ENCODE results near the gene TCEA3.
"Not testable (repeated sequence)": the region's sequence is repeated elsewhere in the genome, so short reads cannot be mapped to it uniquely, and the experiment has no call there.

TCEA3 gene

DNA sequence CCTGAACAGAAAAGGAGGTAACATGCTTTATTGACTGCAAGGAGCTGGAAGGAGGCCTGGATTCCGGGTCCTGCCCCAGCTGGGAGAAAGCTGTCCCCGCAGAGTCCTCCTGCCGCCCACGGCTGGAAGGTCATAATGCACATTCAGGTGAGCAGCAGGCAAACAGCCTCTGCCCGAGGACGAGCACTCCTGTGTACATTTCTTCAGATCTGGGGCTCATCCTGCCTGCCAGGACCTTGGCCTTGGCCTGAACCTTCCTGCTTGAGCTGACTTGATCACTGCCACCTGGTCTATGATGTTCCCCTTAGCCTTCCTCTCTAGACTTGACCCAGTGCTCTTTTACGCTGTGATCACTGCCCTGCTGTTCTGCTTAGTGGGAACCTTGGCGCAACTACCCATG is 37.1 kb downstream of the TCEA3 start:
- DNase-seq = no peak

DNA sequence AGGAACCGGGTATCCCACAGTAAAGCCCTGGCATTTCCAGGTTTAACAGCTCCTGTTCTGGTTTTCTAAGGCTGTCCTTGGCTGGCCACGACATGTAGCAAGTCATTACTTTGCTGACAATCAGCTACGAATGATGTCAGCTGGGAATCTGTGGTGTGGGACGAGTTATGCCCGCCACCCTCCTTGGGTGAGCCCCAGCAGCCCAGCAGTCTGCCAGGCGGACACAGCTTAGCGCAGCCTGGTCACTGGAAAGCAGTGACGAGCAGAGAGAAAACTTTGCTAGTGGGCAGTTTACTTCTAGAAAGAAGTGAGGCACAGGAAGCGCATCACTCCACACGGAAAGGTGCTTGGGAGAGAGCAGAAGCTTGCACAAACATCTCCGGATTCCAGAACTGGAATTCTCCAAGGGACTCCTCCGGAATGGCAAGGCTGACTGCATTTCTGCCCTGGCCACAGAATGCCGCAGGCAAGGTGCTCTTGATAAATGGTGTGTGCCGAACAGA is 39.4 kb downstream of the TCEA3 start:
- DNase-seq = no peak

DNA sequence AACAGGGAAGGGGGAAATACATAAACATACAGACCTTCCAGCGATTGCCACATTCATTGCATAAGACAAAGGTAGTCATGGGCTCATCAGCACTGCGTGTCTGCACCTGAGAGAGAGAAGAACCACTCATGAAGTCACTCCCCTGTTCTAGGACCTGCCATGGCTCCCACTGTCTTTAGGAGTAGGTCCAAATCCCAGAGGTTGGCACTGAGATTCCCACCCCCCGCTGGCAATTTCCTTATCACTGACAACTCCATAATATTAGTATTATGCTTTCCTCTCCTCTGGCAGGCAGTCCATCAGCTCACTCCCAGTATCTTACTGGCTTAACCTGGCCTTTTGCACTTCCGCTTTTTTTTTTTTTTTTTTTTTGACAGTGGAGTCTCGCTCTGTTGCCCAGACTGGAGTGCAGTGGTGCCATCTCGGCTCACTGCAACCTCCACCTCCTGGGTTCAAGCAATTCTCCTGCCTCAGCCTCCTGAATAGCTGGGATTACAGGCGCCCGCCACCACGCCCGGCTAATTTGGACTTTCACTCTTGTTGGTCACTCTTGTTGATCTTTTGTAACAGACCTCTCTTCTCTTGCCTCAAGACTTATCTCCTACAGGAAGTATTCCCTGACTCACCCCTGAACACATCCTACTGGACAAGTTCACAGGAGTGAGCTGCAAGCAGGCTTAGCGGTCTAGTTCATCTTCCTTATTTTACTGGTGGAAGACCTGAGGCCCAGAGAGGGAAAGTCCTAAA is 40.1 kb downstream of the TCEA3 start:
- peak; percentile 71 for DNase-seq

DNA sequence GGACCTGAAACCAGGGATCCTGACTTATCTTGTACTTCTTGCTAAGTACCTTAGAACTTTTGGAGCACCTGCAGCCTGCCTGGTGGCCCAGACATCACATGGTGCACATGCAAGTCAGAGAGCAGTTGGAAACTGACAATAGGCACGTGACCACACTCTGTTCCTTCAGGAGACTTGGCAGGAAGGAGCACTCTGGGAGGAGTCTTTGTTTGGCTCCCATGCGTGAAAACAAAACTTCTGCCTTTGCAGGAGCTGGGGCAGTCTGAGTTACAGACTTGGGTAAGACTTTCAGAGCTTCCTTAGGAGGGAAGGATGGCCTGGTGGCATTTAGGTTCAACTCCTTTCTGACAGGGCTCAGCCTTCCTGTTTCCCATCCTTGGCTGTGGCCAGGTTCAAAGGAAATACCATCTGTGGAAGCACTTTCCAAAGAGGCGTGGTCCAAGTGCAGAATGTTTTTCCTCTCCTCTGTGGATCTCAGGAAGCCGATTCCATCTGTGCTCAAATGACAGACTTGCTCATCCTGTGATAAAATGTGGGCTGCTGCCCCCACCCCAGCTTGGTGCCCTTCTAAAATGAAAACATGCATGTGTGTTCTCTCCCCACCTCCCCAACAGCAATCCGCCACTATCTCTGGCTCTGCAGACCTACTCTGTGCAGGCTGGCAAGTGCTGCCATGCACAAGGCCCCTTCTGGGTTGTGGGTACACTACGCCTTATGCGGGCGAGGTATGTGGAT is 40.8 kb downstream of the TCEA3 start:
- DNase-seq = no peak

DNA sequence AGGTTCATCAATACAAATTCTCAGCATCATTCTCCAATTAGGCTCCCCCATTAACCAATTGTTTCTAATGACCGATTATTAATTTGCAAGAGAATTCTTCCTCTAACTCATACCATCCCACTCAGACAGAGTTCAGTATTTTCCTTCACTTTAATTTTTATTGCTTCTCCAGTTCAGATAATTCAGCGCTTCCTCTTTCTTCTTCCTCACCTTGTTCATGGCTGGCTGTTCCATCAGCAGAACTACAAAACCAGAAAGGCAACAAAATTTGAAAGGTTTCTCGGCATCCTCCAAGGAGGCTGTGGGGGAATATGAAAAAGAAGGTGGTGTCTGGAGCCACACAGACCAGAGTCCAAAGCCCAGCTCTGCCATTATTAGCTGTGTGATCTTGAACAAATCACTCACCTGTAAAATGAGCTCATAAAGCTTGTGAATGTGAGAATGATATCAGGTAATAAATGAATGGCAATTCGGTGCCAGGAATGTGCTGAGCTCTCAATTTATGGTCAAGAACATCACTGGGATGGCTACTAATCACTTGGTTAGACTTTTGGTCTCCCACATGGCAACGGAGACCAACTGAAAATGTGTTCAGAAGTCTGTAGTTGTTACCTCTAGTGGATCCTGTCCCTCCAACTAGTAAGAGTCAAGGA is 43.2 kb downstream of the TCEA3 start:
- DNase-seq = no peak

DNA sequence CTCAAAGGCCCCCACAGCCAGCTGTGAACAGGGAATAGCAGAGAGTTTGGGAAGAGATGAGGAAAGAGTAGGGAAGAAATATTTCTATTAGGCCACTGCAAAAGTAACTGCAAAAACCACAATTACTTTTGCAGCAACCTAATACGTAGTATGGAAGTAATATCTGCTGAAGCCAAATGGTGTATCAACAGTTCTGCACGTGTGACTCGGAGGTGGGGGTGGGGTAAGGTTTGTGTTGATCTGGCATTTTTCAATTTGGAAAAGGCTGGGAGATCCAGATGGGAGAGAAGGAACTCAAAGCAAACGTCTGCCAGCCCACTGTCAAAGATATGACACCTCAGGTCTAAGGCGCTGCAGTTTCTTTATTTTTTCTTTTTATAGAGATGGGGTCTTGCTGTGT is 43.8 kb downstream of the TCEA3 start:
- DNase-seq = no peak

DNA sequence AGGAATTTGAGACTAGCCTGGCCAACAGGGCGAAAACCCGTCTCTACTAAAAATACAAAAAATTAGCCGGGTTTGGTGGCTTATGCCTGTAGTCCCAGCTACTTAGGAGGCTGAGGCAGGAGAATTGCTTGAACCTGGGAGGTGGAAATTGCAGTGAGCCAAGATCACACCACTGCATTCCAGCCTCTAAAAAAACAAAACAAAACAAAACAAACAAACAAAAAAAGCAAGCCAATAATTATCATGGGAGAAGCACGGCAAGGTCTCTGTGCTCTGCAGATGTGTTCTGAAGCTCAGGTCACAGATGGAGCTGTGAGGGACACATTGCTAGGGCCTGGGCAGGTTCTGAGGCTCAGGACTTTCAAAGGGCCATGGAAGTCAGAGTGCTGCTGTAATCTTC is 44.3 kb downstream of the TCEA3 start:
- DNase-seq = not testable (repeated sequence)

DNA sequence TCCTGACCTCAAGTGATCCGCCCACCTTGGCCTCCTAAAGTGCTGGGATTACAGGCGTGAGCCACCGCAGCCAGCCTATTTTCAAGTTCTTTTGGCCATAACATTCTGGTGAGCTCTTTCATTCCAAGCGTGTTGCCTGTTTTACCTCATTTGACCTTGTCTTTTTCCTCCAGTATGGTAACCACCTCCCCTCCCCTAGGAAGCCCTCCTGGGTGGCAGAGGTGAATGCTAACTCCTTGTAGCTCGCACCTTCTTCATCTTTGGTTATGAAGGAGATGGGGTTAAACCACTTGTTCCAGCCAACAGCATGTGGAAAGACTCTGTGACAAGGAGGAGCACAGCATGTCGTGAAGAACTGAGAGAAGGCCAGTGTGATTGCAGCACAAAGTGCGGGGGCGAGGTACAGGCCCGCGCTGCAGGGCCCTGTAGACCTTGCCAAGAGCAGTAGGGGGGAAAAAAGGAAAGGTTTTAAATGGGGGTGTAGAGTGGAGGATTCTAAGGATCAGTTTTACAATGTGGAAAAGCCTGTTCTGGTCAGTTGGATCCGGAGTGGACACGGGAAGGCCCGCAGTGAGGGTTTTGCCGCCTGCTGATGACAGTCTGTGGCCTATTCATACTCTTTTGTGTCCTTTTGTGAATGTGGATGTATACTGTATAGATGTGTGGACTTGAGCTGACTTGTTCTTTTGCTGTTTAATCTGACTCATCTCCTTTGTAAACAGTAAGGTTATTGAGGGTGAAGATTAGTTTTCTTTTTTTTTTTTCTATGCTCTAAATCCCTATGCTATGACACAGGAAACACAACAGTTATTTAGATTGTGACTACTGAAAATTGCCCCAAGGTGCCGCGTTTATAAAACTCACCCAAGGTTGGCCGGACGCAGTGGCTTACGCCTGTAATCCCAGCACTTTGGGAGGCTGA is 47.4 kb downstream of the TCEA3 start:
- peak; percentile 52 for DNase-seq

DNA sequence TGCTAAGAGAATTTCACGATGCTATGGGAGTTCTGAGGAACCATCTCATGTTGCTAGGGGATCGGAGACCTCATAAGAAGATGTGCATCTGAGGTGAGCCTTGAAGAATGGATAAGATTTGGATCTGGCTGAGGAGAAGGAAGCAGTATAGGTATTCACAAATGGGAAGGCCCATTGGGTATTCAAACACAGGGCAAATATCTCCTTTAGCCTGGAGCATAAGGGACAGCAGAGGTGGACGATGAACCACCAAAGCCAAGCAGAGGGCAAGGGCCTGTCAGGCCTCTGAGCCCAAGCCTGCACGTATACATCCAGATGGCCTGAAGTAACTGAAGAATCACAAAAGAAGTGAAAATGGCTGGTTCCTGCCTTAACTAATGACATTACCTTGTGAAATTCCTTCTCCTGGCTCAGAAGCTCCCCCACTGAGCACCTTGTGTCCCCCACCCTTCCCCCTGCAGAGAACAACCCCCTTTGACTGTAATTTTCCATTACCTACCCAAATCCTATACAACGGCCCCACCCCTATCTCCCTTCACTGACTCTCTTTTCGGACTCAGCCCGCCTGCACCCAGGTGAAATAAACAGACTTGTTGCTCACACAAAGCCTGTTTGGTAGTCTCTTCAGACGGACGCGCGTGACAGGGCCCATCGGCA is 50.3 kb downstream of the TCEA3 start:
- DNase-seq = not testable (repeated sequence)

DNA sequence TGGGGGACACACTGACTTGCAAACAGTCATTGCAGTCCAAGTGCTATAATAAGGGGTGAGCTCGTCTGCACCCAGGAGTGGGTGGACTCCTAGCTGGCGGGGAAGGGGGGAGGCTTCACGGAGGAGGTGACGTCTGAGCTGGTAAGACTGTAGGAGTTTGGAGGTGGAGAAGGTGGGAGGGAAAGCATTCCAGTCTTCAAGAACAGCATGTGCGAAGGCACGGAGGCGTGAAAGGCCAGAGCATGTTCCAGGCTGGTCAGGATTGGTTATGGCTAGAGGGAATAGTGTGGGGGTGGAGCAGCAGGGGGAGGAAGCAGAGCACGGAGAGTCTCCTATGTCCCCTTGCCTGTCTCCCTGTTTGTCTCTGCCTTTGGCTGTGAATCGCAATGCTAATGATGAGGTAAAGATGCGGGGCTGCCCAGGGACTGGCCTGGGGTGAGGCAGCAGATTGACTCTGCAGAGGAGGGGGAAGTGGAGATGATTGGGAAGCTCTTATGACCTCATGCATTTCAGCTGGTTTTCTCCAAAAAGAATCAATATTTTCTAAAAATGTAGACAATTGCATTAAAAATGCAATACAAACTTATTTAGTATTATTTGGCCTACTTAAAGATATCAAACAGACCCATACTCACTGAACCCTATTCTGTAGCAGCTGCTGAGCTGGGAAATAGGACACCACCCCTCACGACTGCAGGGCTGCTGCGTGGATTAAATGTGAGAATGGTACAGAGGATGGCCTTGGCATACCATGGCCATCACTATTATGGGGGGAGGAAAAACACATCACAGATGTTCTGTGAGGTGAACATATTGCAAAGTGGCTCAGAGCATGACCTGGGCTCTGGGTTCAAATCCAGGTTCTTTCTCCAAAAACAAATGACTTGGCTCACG is 52.3 kb downstream of the TCEA3 start:
- peak; percentile 69 for DNase-seq

DNA sequence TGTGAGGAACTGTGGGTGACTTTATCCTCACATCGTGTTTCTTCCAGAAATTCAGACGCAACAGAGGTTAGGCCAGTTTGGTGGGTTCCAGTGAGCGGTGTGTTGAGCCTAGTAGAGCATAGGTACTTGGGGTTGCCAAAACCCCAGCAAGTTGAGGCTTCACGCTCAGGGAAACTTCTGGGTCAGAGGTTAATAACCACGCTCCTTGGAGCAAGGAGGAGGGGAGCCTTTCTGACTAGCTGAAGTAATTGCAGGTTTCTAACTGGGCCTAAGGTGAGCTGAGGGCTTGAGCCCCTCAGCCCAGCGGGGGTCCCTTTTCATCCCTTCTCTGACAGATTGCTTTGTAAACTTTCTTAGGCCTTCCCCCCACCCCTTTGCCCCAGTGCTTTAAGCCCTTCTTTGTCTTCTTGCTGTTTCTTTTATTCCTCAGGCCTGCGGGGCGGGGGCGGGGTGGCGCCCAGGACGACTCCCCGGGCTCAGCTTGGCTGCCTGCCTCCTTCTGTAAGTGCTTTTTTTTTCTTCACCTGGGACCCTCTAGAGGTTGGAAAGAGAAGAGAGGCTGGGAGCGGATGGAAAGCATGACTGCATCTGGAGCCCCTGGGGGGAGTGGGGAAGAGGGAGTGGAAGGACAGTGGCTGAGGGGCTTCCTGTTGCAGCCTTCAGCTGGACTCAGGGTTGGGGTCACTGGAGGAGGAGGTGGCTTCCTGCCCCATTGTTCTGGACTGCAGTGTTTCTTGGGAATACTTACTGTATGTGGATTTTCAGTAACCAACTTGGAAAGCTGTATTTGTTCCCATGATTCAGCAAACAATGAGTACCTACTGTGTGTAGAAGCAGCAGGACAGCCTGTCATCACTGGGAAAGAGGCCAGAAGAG is 53.6 kb downstream of the TCEA3 start:
- DNase-seq = no peak

DNA sequence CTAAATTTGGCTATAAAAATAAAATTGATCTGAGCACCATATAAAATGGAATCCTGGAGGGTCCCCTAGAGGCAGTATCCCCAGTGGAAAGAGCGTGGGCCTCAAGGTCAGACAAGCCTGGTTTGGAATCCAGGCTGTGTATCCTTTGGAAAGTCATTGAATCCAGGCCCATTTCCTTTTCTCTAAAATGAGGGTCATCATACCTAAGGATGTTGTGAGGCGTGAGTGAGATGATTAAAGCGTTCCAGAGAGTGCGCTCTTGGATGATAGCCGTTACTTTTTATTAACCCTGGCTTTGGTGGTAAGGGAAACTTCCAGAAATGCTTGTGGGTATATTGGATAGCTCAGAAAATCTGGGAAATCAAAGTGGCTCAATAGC is 54.2 kb downstream of the TCEA3 start:
- no peak for DNase-seq

DNA sequence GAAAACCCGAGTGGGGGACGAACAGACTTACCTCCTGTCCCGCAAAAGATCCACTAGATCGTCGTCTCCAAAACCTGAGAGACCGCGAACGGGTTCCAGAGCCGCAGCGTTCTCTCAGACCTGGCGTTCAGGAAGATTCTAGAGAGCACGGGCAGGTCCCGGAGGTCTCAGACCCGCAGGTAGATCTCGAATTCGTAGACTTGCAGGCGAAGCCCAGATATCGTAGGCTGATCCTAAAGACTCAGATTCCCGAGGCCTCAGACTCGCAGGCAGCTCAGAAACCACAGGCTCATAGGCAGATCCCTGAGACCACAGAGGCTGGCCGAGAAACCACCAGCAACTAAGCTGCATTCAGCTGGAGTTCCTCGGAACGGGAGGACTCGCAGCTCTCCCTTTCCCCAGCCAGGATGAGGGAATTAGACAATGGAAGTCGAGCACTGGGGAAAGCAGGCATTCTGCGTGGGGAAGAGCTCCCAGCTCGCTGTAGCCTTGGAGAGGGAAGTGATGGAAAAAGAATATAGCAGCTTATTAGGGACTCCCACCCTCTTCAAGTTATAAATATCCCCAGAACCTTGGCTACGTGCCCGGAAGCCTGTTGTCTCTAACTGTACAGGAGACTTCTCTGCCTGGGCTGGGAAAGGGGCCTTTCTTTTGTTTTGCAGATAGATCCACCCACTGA is 55.1 kb downstream of the TCEA3 start, which contains the start of gene ZNF436:
Gene ZNF436, minus strand, starts transcription at position 502 of the 679 bp plus-strand sequence. CDS start 1,831 bp downstream, outside the sequence.
- peak; percentile 45 for DNase-seq

DNA sequence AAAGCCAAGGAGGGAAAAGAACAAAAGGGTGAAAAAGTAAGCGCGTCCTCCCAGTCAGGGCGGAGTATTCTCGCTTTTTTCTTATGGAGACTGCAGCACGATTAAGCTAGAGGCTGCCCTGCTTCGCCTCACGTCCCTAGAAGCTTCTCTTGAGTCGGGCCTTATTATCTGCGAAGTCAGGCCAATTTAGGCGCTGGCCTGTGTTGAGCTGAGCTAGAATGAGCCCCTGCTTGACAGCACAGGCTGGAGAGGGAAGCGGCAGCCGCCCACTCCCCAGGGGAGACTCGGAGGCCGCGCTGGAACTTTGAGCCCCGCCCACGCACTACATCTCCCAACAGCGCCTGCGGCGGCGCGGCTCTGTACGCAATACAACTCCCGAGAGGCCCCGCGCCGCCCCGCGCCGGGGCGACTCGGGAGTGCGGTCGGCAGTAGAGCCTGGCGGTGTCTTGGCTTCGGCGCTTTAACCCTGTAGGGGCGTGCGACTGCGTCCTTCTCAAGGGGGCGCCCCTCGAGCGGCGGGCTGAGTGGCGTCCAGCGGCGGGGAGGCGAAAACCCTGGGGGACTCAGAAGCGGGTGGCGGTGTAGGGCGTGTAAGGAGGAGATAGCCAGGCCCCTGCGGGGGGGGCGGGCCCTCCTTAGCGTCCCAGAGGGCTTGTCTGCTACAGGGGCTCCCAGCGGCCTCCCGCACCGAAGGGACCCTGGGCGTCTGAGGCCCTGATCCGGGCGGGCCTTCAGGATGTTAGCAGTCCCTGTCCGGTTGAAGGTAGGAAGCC is 55.8 kb downstream of the TCEA3 start:
- peak; percentile 95 for DNase-seq

DNA sequence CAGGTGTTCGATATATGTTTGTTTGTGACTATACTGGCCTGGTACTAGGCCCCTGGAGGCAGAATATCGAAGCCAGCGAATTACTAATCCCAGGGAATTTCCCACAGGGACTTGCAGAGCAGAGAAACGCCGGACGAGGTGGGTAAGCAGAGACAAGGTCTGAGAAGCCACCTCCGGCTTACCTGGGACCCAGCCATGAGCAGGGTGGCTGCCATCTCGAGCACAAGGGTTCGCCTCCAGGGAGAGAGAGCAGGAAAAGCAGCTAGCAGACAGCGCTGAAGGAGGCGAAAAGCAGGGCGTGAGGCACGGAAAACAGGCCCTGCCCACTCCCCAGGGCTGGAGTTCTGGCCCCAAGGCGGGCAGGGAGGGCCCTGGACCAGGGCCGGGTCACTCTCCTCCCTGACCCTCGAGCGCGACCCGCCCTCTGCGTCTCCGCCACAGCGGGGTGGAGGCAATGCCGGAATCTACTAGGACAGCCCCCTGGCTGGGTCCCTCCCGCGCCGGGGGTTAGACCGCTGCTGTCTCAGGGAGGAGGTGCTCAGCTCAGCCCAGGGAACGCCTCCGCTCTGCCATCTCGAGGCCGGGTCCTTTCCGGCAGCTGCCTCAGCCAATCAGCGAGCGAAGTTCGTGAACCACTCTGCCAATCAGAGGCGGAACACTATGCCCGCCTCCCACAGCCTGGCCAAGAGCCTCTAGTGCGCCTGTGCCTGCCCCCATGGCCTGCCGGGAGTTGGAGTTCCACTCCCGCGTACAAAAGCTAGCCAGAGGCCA is 56.6 kb downstream of the TCEA3 start:
- DNase-seq = peak; percentile 100

DNA sequence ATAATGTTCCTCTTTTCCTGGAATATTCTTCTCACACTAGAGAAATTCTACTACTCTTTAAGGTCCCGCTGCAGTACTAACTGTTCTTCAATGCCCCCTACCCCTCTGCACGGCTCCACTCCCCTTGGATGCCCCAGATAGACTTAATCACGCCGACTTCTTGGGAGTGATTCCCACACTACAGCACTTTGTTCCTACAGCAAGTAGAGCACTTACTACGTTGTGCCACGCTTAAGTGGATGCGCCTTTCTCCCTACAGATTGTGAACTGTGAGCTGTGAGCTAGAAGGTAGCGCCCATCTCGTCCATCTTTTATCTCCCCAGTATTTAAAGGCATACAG is 57.1 kb downstream of the TCEA3 start:
- no peak for DNase-seq

DNA sequence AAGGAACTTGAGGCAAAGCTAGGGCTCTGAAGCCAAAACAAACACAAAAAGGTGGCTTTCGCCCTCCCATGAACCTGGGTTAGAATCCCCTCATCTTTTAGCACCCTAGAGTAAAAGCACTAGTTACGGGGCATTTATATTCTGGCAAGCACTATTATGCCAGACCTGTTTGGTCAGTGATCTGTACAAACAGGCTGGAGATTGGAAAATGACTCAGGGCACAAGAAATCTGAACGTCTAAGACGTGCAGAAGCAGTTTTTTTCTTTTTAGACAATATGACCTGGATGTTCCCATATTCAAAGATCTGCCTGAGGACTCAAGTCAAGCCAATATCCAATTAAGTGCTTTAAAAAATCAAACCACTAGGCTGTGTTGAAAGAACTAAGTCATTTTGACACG is 58.0 kb downstream of the TCEA3 start:
- DNase-seq = no peak

DNA sequence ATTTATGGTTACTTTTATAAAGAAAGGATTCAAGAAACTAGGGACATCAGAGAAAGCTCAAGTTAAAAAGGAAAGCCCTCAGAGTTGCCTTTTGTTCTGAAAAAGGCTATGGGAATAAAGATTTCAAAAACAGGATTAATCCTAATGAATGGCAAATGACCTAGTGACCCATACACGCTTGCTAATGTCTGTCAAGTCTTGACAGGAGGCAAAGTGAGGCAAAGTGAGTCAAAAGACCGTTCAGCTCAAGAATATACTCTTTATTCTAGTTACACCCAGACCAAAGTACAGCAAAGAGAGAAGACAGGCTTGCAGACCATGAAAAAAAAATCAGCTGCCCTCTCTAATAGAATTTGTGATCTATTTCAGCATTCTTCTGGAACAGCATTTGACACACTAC is 58.4 kb downstream of the TCEA3 start:
- DNase-seq = no peak
